ENCODE data around the gene MYOCOS.
A peak's percentile ranks its signal among the peaks of the same experiment; 100 is the strongest.
"Not testable (repeated sequence)": the region's sequence is repeated elsewhere in the genome, so short reads cannot be mapped to it uniquely, and the experiment has no call there.

The MYOCOS gene

GRCh38 chr1:171625225-171625624 is 3.2 kb downstream of the MYOCOS start:
- DNase-seq: no peak

DNA sequence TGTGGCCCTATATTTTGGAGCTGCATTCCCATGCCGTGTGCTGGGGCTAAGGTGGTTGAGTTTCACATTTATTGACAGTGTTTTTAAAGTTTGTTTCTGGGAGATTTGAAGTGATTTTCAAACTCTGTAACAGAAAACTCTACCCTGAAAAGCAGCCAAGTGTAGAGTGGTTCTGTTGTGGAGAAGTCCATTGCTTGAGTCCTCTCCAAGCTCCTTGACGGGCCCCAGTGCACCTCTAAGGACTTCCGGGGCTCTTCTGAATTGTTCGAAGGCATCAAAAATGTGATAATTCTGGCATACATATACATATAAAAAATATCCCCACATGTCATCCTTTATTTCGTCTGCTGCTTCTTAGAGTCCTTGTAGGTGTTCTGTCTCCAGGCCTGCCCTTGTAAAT is 5.0 kb downstream of the MYOCOS start:
- no peak for DNase-seq

- DNase-seq: no peak
Measured at GRCh38 chr1:171628225-171628624, 6.2 kb downstream of the MYOCOS start.

DNA sequence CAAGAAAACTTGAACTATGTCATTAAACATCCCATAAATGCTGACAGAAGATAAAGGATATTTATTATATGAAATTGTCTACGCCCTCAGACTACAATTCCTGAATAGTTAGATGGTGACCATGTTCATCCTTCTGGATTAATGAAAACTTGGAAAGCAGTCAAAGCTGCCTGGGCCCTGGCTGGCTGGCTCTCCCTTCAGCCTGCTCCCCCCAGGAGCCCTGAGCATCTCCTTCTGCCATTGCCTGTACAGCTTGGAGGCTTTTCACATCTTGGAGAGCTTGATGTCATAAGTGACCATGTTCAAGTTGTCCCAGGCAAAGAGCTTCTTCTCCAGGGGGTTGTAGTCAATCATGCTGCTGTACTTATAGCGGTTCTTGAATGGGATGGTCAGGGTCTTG is 13.6 kb downstream of the MYOCOS start:
- no peak for DNase-seq

GRCh38 chr1:171636141-171636540 is 14.1 kb downstream of the MYOCOS start:
- peak; percentile 8 for DNase-seq

- no peak for DNase-seq
Measured at GRCh38 chr1:171637928-171638576, 16.0 kb downstream of the MYOCOS start.

- no peak for DNase-seq
Measured at GRCh38 chr1:171640225-171640624, 18.2 kb downstream of the MYOCOS start.

- no peak for DNase-seq
Measured at GRCh38 chr1:171641076-171641864, 19.2 kb downstream of the MYOCOS start.

GRCh38 chr1:171642197-171642596 is 20.2 kb downstream of the MYOCOS start:
- DNase-seq: no peak

DNA sequence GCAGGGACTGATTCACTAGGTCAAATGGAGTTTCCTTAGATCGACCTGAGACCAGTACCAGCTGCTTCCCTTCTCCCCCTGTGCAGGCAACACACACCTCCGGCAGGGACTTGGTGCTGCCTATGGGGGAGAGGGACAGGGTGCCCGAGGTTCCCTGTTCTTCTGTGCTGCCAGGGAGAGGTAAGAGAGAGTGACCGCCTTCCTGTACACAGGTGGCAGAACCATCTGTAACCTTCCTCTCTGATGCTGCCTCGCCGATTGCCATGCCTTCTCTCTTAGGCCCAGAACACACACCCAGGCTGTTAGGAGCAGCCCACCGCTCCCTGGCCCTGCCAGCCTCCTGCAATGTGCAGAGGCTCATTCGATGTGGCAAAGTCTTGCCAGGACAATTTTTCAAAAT is 21.1 kb downstream of the MYOCOS start:
- no peak for DNase-seq

DNA sequence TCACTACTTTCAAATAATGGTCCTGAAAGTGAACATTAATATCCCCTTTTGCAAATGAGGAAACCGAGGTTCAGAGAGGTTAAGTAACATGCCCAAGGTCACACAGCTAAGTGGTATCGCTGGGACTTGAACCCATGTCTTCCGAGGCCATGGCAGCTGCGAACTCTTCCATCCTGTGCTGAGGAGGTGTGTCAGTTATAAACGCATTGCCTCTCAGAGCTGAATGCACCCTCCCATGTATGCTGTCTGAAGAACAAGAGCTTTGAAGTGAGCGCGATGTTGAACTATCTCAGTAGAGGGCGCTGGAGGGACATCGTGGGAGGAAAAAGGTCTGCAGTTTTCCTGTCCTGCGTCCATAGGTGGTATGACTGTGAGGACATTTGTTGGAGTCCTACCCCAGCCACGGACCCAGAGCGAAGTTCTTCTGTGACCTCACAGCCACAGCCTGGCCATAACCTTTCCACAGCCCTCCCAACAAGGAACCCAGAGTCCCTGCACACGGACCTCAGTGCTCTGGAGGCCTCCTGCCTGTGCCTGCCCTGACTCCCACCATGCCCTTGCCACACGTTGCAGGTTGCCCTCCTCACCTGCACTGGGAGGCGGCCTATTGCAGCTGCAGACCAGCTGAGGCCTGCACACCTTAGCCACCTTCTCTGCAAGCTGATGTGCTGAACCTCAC is 22.9 kb downstream of the MYOCOS start:
- peak; percentile 83 for DNase-seq

GRCh38 chr1:171645553-171646248 is 23.7 kb downstream of the MYOCOS start:
- DNase-seq: peak; percentile 36

- peak; percentile 33 for DNase-seq
Measured at GRCh38 chr1:171646249-171646560, 24.2 kb downstream of the MYOCOS start.

DNA sequence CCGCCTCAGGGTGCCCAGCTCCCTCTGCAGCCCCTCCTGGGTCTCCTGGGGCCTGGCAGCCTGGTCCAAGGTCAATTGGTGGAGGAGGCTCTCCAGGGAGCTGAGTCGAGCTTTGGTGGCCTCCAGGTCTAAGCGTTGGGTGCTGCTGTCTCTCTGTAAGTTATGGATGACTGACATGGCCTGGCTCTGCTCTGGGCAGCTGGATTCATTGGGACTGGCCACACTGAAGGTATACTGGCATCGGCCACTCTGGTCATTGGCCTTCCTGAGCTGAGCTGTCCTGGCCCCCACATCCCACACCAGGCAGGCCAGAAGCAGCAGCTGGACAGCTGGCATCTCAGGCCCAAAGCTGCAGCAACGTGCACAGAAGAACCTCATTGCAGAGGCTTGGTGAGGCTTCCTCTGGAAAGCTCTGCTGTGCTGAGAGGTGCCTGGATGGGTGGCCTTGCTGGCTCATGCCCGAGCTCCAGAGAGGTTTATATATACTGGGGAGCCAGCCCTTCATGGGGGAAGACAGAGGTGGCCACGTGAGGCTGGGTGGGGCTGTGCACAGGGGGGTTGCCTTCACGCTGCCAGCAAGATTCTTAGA is 30.3 kb downstream of the MYOCOS start, which contains the start of gene MYOC:
MYOC (minus strand) TSS at position 455 of the 589 bp plus-strand sequence; CDS start at position 378, 77 bp downstream.
- DNase-seq: no peak

GRCh38 chr1:171653796-171654195 is 31.8 kb downstream of the MYOCOS start:
- no peak for DNase-seq

- peak; percentile 43 for DNase-seq
Measured at GRCh38 chr1:171654201-171654941, 32.3 kb downstream of the MYOCOS start.

DNA sequence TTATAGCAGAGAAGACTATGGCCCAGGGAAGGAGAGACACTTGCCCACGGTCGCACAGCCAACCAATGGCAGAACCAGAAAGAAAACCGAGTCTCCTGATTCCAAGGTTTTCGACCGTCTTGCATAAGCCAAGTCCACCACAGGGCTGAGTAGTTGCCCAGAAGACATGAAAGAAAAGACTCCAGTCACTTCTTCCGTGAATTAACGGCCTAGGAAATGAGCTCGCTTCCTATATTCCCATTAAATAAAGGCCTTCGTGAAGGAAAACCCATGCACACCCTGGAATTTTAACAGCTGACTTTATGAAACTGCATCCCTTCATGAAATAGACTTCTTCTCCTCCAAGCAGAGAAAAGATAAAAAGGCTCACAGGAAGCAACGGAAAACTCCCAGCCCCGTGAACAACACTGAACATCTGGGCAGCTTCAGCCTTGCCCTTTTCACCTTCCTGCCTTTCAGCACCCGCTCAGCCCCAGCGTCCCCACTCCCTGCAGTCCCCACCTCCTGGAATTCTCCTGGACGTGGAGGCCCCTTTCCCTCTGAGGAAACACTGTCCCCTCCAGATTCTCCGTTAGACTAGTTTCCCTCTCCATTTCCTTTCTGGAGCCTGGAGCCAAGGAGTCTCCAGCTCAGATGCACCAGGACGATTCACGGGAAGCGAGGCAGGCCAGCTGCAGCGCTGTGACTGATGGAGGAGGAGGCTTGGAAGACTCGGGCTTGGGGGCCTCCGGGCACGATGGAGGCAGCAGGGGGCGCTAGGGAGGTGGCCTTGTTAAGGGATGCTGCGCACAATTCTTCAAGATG is 33.1 kb downstream of the MYOCOS start:
- DNase-seq: peak; percentile 69

GRCh38 chr1:171655746-171656116 is 33.7 kb downstream of the MYOCOS start:
- no peak for DNase-seq

DNA sequence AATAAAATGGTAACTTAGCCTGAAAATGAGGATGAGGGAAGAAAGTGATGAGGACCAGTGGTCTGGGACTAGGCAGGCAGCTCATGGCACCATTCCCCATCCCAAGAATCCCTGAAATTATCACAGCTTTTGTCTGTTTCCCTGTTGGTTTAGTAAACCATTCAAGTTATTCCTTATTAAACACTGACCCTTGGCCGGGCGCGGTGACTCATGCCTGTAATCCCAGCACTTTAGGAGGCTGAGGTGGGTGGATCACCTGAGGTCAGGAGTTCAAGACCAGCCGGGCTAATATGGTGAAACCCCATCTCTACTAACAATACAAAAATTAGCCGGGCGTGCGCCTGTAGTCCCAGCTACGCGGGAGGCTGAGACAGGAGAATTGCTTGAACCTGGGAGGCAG is 34.2 kb downstream of the MYOCOS start:
- not testable (repeated sequence) for DNase-seq

- DNase-seq: no peak
Measured at GRCh38 chr1:171661076-171661650, 39.1 kb downstream of the MYOCOS start.
